ENCODE data around the gene TFCP2. TPM values are rescaled to one million over a fixed set of nuclear protein-coding genes. Genes with fewer than 3 reads are reported as not detected.

TFCP2 gene
- total RNA-seq, 1 experiment from 2014 or later = 33.9 TPM

DNA sequence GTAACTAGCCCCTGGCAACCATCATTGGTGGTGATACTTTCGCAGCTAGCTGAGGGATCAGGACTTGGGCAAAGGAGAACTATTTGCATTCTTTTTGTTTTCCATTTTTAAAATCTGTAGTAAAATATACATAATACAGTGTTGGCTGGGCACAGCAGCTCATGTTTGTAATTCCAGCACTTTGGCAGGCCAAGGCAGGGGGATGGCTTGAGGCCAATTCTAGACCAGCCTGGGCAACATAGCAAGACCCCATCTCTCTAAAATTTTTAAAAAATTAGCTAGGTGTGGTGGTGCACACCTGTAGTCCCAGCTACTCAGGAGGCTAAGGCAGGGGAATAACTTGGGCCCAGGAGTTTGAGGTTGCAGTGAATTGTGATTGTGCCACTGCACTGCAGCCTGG, 20.0 kb downstream of the TFCP2 start:
- DNase-seq (ENCODE audit: low read depth, low spot score) = no peak
- no peaks in the 10 kb centered on the region for H3K27me3 ChIP-seq (ENCODE audit: control insufficient read depth, insufficient read depth, low read length)
- ChIA-PET POLR2A (no interaction called here), CTCF (no interaction called here)
- intact Hi-C loops (cut with micrococcal nuclease; ENCODE audit: unreplicated experiment) (no loop called here), in situ Hi-C loops (cut with HindIII; ENCODE audit: low pct_unique_long_range_greater_than_20kb, low sequenced_read_pairs) (no loop called here)
- TF ChIP-seq POLR2AphosphoS5 (IDR thresholded peaks at IDR 0.05; ENCODE audit: low read depth, low read length) (no peak), TCF7L2 (IDR thresholded peaks at IDR 0.05; ENCODE audit: low read depth, low read length) (no peak), SIN3A (IDR thresholded peaks at IDR 0.05; ENCODE audit: borderline replicate concordance, insufficient read depth, low read depth, low read length) (no peak)
- TF ChIP-seq, protein P1, sequence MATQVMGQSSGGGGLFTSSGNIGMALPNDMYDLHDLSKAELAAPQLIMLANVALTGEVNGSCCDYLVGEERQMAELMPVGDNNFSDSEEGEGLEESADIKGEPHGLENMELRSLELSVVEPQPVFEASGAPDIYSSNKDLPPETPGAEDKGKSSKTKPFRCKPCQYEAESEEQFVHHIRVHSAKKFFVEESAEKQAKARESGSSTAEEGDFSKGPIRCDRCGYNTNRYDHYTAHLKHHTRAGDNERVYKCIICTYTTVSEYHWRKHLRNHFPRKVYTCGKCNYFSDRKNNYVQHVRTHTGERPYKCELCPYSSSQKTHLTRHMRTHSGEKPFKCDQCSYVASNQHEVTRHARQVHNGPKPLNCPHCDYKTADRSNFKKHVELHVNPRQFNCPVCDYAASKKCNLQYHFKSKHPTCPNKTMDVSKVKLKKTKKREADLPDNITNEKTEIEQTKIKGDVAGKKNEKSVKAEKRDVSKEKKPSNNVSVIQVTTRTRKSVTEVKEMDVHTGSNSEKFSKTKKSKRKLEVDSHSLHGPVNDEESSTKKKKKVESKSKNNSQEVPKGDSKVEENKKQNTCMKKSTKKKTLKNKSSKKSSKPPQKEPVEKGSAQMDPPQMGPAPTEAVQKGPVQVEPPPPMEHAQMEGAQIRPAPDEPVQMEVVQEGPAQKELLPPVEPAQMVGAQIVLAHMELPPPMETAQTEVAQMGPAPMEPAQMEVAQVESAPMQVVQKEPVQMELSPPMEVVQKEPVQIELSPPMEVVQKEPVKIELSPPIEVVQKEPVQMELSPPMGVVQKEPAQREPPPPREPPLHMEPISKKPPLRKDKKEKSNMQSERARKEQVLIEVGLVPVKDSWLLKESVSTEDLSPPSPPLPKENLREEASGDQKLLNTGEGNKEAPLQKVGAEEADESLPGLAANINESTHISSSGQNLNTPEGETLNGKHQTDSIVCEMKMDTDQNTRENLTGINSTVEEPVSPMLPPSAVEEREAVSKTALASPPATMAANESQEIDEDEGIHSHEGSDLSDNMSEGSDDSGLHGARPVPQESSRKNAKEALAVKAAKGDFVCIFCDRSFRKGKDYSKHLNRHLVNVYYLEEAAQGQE (IDR thresholded peaks at IDR 0.05; ENCODE audit: insufficient read depth in 1 of 2, low read depth in 2 of 2, low read length in 1 of 2) = no peak
- TF ChIP-seq, protein P2, sequence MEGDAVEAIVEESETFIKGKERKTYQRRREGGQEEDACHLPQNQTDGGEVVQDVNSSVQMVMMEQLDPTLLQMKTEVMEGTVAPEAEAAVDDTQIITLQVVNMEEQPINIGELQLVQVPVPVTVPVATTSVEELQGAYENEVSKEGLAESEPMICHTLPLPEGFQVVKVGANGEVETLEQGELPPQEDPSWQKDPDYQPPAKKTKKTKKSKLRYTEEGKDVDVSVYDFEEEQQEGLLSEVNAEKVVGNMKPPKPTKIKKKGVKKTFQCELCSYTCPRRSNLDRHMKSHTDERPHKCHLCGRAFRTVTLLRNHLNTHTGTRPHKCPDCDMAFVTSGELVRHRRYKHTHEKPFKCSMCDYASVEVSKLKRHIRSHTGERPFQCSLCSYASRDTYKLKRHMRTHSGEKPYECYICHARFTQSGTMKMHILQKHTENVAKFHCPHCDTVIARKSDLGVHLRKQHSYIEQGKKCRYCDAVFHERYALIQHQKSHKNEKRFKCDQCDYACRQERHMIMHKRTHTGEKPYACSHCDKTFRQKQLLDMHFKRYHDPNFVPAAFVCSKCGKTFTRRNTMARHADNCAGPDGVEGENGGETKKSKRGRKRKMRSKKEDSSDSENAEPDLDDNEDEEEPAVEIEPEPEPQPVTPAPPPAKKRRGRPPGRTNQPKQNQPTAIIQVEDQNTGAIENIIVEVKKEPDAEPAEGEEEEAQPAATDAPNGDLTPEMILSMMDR (IDR thresholded peaks at IDR 0.05) = no peak
- TSS peak; percentile 23 for BruUV-seq (replicated peaks)
- no peak for ATAC-seq
- no peak overlapping the region for H3K4me3 ChIP-seq (ENCODE audit: low read depth in 2 of 2, low read length in 2 of 2)
- no peaks in the 10 kb centered on the region for H3K9me3 ChIP-seq (ENCODE audit: control insufficient read depth, insufficient read depth, low read depth, low read length)
- no peak overlapping the region for H3K27ac ChIP-seq (ENCODE audit: low read length)
- no peaks in the 10 kb centered on the region for H3K4me1 ChIP-seq (ENCODE audit: control insufficient read depth, insufficient read depth, low read length)
- no peaks in the 10 kb centered on the region for H3K36me3 ChIP-seq (ENCODE audit: control insufficient read depth, insufficient read depth, low read length)

DNA sequence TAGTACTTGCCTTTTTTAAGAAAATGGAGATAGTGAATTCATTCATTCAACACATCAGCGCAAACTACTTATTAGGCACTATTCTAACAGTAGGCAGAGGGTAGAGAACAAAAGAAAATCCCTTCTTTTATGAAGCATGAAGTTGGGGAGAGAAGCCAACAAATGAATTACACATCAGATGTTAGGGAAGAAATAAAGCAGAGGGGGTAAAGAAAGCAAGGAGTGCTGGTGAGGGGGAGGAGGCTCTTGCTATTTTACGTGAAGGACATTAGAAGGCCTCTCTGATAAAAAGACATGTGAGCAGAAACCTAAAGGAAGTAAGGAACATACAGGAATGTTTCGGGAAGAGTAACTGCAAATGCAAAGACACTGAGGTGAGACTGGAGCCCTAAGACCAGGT, 22.2 kb downstream of the TFCP2 start:
- in situ Hi-C loops (cut with HindIII; ENCODE audit: low pct_unique_long_range_greater_than_20kb, low sequenced_read_pairs) (no loop called here), intact Hi-C loops (cut with micrococcal nuclease; ENCODE audit: unreplicated experiment) (no loop called here)
- Histone ChIP-seq H3K27ac (ENCODE audit: low read length) (no peak overlapping the region), H3K9me3 (ENCODE audit: control insufficient read depth, insufficient read depth, low read depth, low read length) (no peaks in the 10 kb centered on the region), H3K4me3 (ENCODE audit: low read depth in 2 of 2, low read length in 2 of 2) (no peak overlapping the region), H3K36me3 (ENCODE audit: control insufficient read depth, insufficient read depth, low read length) (no peaks in the 10 kb centered on the region), H3K27me3 (ENCODE audit: control insufficient read depth, insufficient read depth, low read length) (no peaks in the 10 kb centered on the region), H3K4me1 (ENCODE audit: control insufficient read depth, insufficient read depth, low read length) (no peaks in the 10 kb centered on the region)
- DNase-seq (ENCODE audit: low read depth, low spot score) (no peak), ATAC-seq (no peak)
- ChIA-PET CTCF (no interaction called here), POLR2A (no interaction called here)
- TF ChIP-seq SIN3A (IDR thresholded peaks at IDR 0.05; ENCODE audit: borderline replicate concordance, insufficient read depth, low read depth, low read length) (no peak), POLR2AphosphoS5 (IDR thresholded peaks at IDR 0.05; ENCODE audit: low read depth, low read length) (no peak), TCF7L2 (IDR thresholded peaks at IDR 0.05; ENCODE audit: low read depth, low read length) (no peak)
- TF ChIP-seq, protein P1 (IDR thresholded peaks at IDR 0.05; ENCODE audit: insufficient read depth in 1 of 2, low read depth in 2 of 2, low read length in 1 of 2) = no peak
- TF ChIP-seq, protein P2 (IDR thresholded peaks at IDR 0.05) = no peak
- no TSS peak for BruUV-seq (replicated peaks)

All from Panc1 (cell line).